CD8-positive, alpha-beta memory T cell (primary cell): ENCODE data around the gene FES. TPM values are rescaled to one million over a fixed set of nuclear protein-coding genes. Genes with fewer than 3 reads are reported as not detected.
A peak's percentile ranks its signal among the peaks of the same experiment; 100 is the strongest.

Source experiments
- CTCF ChIA-PET: fragments of 350-600 bp; sonication (Branson Sonifier 250); formaldehyde crosslinking; loops from one replicate; lab custom pipeline; 2021; ENCODE audit warnings: antibody characterized with exemption; lab: Charles Lee
- POLR2A ChIA-PET: fragments of 350-600 bp; sonication (Branson Sonifier 250); formaldehyde crosslinking; loops from one replicate; lab custom pipeline; 2021; ENCODE audit warnings: antibody characterized with exemption; lab: Charles Lee
- DNase-seq, 5 donors: peaks; one replicate each; pipeline versions ENCODE4 v3.0.0 to v3.0.0-alpha.2; 2020 to 2022; ENCODE audit warnings: mixed read lengths in 1 of 5
- H3K27ac ChIP-seq: one replicate; pipeline ENCODE4 v1.7.0; 2013; ENCODE audit warnings: low read depth, mild to moderate bottlenecking, low read length, moderate library complexity
- H3K27me3 ChIP-seq: 2 replicates; pipeline ENCODE4 v1.7.0; 2013; ENCODE audit warnings: low read length, mild to moderate bottlenecking; ENCODE audit not compliant: insufficient read depth, poor library complexity, severe bottlenecking
- H3K36me3 ChIP-seq: 2 replicates; pipeline ENCODE4 v1.7.0; 2013; ENCODE audit warnings: mild to moderate bottlenecking, low read length, moderate library complexity; ENCODE audit not compliant: insufficient read depth
- H3K4me1 ChIP-seq: 2 replicates; pipeline ENCODE4 v1.7.0; 2013; ENCODE audit warnings: mild to moderate bottlenecking, low read length, moderate library complexity; ENCODE audit not compliant: insufficient read depth
- H3K4me3 ChIP-seq: 2 replicates; pipeline ENCODE4 v1.7.0; 2013; ENCODE audit warnings: mild to moderate bottlenecking, low read length
- H3K9me3 ChIP-seq: 2 replicates; pipeline ENCODE4 v1.7.0; 2013; ENCODE audit warnings: mild to moderate bottlenecking, low read length
- H3K27ac Mint-ChIP-seq, 8 donors: one replicate each; pipeline ENCODE4 v1.8.0; 2020 to 2021; ENCODE audit warnings: mixed read lengths in 8 of 8, mild to moderate bottlenecking in 6 of 8, inconsistent platforms in 3 of 8, moderate library complexity in 3 of 8
- H3K27me3 Mint-ChIP-seq, 2 donors: one replicate each; pipeline ENCODE4 v1.8.0; 2020 to 2021; ENCODE audit warnings: mixed read lengths in 2 of 2, mild to moderate bottlenecking in 1 of 2, moderate library complexity in 1 of 2
- H3K36me3 Mint-ChIP-seq, 3 donors: one replicate each; pipeline ENCODE4 v1.8.0; 2020 to 2021; ENCODE audit warnings: mixed read lengths in 3 of 3, inconsistent platforms in 1 of 3, mild to moderate bottlenecking in 1 of 3
- H3K4me1 Mint-ChIP-seq, 3 donors: one replicate each; pipeline ENCODE4 v1.8.0; 2020 to 2021; ENCODE audit warnings: mixed read lengths in 3 of 3, inconsistent platforms in 1 of 3, mild to moderate bottlenecking in 1 of 3
- H3K4me3 Mint-ChIP-seq, 7 donors: one replicate each; pipeline ENCODE4 v1.8.0; 2020 to 2021; ENCODE audit warnings: mixed read lengths in 7 of 7, mild to moderate bottlenecking in 6 of 7, moderate library complexity in 4 of 7, inconsistent platforms in 2 of 7
- H3K9me3 Mint-ChIP-seq, 5 donors: one replicate each; pipeline ENCODE4 v1.8.0; 2020 to 2022; ENCODE audit warnings: mixed read lengths in 5 of 5, mild to moderate bottlenecking in 3 of 5, moderate library complexity in 2 of 5, inconsistent platforms in 1 of 5
- polyA plus RNA-seq: library from polyadenylated mRNA; unstranded; fragments of 300-500 nt; fragmentation: Illumina TruSeq; gene quantifications from one replicate; pipeline ENCODE4 v1.2.3, GENCODE V29; 2021
- total RNA-seq, 2 experiments: library from RNA; stranded (reverse); gene quantifications; one replicate each; pipeline ENCODE4 v1.2.3, GENCODE V29; 2021

Gene FES
- total and polyA plus RNA-seq, 3 experiments from 2014 or later = 0.28 to 2.6 (median 2.5) TPM

DNA sequence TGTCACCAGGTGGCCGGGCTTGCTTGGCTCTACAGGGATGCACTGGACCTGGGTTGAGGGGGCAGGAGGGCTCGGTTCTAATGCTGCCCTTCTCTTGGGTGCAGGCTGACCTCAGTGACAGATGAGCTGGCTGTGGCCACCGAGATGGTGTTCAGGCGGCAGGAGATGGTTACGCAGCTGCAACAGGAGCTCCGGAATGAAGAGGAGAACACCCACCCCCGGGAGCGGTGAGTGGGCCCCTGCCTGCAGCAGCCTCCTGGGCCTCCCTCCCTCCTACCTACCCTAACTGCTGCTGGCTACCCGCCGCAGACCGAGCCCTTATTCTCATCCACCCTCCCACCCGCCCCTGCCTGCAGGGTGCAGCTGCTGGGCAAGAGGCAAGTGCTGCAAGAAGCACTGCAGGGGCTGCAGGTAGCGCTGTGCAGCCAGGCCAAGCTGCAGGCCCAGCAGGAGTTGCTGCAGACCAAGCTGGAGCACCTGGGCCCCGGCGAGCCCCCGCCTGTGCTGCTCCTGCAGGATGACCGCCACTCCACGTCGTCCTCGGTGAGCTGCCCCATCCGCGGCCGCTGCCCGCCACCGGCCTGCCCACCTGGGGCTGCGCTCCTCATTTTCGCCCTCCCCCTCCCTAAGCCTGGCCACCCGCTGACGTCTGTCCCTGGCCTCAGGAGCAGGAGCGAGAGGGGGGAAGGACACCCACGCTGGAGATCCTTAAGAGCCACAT is 5.6 kb downstream of the FES start:
- no peaks in the 10 kb centered on the region for H3K9me3 Mint-ChIP-seq
- H3K4me1 Mint-ChIP-seq = peaks cover 10 to 24% (median 10%) of the 10 kb centered on the region in 3 donors
- no peak overlapping the region for H3K27ac Mint-ChIP-seq
- POLR2A ChIA-PET = interaction anchor here (1.5 to 1.6 kb wide), 2 partner anchors 12 to 42 kb away, joined by 4 to 5 read pairs; no protein-coding TSS in a partner anchor
- Histone ChIP-seq H3K9me3 (no peaks in the 10 kb centered on the region), H3K27ac (no peak overlapping the region), H3K27me3 (no peaks in the 10 kb centered on the region), H3K4me1 (peaks cover 9% of the 10 kb centered on the region), H3K36me3 (no peaks in the 10 kb centered on the region), H3K4me3 (no peak overlapping the region)
- no peak for DNase-seq
- CTCF ChIA-PET = interaction anchor here (0.7 to 2.4 kb wide), 6 partner anchors 12 to 242 kb away, joined by 3 to 29 read pairs (median 6); partner anchors contain the start of genes BLM, HDDC3, MAN2A2 and UNC45A
- H3K4me3 Mint-ChIP-seq = peak overlapping the region in 4 of 7 donors; percentile 23 to 87 (median 50)
- no peaks in the 10 kb centered on the region for H3K36me3 Mint-ChIP-seq
- H3K27me3 Mint-ChIP-seq = peaks cover 18 to 21% of the 10 kb centered on the region in 2 donors

DNA sequence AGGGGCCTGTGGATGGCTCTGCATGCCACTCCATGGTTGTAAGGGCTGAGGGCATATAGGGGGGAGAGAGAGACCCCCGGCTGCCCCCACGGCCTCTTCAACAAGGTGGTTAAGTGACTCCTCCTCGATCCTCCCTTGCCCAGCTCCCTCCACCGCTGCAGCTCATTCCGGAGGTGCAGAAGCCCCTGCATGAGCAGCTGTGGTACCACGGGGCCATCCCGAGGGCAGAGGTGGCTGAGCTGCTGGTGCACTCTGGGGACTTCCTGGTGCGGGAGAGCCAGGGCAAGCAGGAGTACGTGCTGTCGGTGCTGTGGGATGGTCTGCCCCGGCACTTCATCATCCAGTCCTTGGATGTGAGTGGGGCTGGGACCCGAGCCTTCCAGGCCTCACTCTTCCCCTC is 6.5 kb downstream of the FES start:
- peaks cover 15 to 16% of the 10 kb centered on the region in 2 donors for H3K27me3 Mint-ChIP-seq
- DNase-seq = no peak
- H3K9me3 ChIP-seq = no peaks in the 10 kb centered on the region
- H3K27ac ChIP-seq = no peak overlapping the region
- no peak overlapping the region for H3K4me3 ChIP-seq
- H3K27me3 ChIP-seq = no peaks in the 10 kb centered on the region
- H3K4me1 ChIP-seq = peaks cover 6% of the 10 kb centered on the region
- no peaks in the 10 kb centered on the region for H3K36me3 Mint-ChIP-seq
- H3K4me3 Mint-ChIP-seq = no peak overlapping the region
- H3K9me3 Mint-ChIP-seq = no peaks in the 10 kb centered on the region
- no peak overlapping the region for H3K27ac Mint-ChIP-seq
- H3K36me3 ChIP-seq = no peaks in the 10 kb centered on the region
- ChIA-PET POLR2A (no interaction called here), CTCF (interaction anchor here (0.8 to 2.4 kb wide), 3 partner anchors 42 to 243 kb away, joined by 3 to 29 read pairs (median 9); partner anchors contain the start of genes HDDC3 and UNC45A)
- H3K4me1 Mint-ChIP-seq = peaks cover 8 to 19% (median 10%) of the 10 kb centered on the region in 3 donors

DNA sequence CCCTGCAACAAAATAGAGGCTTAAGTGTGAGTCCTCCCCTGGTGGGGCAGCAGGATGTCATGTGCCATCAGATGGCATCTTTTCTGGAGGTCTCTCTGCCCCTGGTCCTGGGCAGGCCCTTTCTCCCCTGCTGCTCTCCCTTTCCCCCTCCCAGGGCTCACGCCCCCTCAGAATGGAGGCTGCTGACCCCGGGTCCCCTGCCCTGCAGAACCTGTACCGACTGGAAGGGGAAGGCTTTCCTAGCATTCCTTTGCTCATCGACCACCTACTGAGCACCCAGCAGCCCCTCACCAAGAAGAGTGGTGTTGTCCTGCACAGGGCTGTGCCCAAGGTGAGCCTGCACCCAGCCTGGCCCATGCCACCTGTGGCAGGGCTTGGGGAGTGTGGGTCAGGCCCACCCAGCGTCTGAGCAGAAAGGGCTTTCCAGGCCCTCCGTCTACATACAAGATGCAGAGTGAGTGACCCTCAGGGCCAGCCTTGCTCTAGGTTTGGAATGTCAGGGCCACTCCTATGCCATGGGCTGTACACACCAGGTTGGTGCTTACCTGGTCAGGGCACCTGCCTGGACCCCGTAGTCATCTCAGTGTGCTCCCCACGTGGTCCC is 7.1 kb downstream of the FES start:
- no peaks in the 10 kb centered on the region for H3K36me3 ChIP-seq
- H3K4me1 ChIP-seq = peaks cover 5% of the 10 kb centered on the region
- no peak for DNase-seq
- Mint-ChIP-seq H3K36me3 (no peaks in the 10 kb centered on the region), H3K4me1 (peaks cover 6 to 15% (median 6%) of the 10 kb centered on the region in 3 donors), H3K4me3 (no peak overlapping the region), H3K27ac (no peak overlapping the region), H3K27me3 (peaks cover 9 to 12% of the 10 kb centered on the region in 2 donors), H3K9me3 (no peaks in the 10 kb centered on the region)
- no peaks in the 10 kb centered on the region for H3K27me3 ChIP-seq
- no peak overlapping the region for H3K27ac ChIP-seq
- POLR2A ChIA-PET = no interaction called here
- CTCF ChIA-PET = interaction anchor here (0.8 to 2.4 kb wide), 2 partner anchors 42 to 86 kb away, joined by 3 to 29 read pairs; partner anchors contain the start of genes HDDC3 and UNC45A
- no peak overlapping the region for H3K4me3 ChIP-seq
- H3K9me3 ChIP-seq = no peaks in the 10 kb centered on the region

DNA sequence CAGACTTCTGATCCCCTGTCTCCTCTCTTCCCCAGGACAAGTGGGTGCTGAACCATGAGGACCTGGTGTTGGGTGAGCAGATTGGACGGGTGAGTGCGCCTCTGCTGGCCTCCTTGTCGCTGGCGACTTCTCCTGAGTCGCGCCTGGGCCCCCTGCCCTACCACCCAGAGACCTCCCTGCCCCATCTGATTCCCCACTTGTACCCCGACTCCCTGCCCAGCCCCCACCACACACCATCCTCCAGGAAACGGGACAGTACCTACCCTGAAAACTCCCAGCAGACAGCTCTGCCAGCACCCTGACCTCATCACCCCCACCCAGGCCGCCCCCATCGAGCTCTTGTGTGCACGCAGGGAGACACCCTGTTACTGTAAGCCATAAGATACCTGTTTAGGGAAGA is 7.7 kb downstream of the FES start:
- CTCF ChIA-PET = interaction anchor here (1.7 kb wide), 1 partner anchor 11 kb away, joined by 4 read pairs; the partner anchor contains the start of gene MAN2A2
- peaks cover 9 to 12% of the 10 kb centered on the region in 2 donors for H3K27me3 Mint-ChIP-seq
- no peak overlapping the region for H3K4me3 ChIP-seq
- H3K4me3 Mint-ChIP-seq = no peak overlapping the region
- no peak overlapping the region for H3K27ac ChIP-seq
- H3K36me3 ChIP-seq = no peaks in the 10 kb centered on the region
- H3K4me1 ChIP-seq = peaks cover 5% of the 10 kb centered on the region
- H3K27ac Mint-ChIP-seq = no peak overlapping the region
- H3K9me3 ChIP-seq = no peaks in the 10 kb centered on the region
- POLR2A ChIA-PET = no interaction called here
- no peaks in the 10 kb centered on the region for H3K36me3 Mint-ChIP-seq
- no peaks in the 10 kb centered on the region for H3K27me3 ChIP-seq
- peaks cover 5 to 15% (median 6%) of the 10 kb centered on the region in 3 donors for H3K4me1 Mint-ChIP-seq
- H3K9me3 Mint-ChIP-seq = no peaks in the 10 kb centered on the region
- DNase-seq = no peak

DNA sequence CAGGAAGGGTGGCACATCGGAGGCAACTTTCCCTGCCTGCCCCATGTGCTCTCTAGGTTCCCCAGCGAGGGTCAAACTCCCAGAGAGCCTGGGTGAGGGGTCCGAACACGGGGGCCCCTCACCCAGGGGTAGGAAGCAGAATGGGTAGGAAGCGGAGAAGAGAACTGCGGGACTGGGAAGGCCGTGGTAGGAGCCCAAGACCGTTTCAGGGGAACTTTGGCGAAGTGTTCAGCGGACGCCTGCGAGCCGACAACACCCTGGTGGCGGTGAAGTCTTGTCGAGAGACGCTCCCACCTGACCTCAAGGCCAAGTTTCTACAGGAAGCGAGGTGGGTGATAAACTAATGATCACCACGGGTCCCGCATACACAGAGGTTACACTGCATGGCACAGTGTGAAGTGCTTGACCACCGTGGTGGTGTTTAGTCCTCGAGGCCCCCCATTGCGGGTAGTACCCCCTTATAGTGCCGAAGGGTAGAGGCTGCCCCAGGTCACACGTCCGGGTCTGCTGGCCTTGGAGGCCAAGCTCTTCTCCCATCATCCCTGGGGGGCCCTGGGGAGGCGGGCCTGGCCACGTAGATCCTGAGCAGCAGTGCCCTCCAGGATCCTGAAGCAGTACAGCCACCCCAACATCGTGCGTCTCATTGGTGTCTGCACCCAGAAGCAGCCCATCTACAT is 8.3 kb downstream of the FES start:
- no peak overlapping the region for H3K27ac ChIP-seq
- peaks cover 5 to 15% (median 6%) of the 10 kb centered on the region in 3 donors for H3K4me1 Mint-ChIP-seq
- no peaks in the 10 kb centered on the region for H3K9me3 ChIP-seq
- H3K4me3 ChIP-seq = no peak overlapping the region
- POLR2A ChIA-PET = no interaction called here
- no peaks in the 10 kb centered on the region for H3K27me3 ChIP-seq
- H3K9me3 Mint-ChIP-seq = no peaks in the 10 kb centered on the region
- H3K27ac Mint-ChIP-seq = no peak overlapping the region
- H3K27me3 Mint-ChIP-seq = peaks cover 6 to 12% of the 10 kb centered on the region in 2 donors
- peaks cover 5% of the 10 kb centered on the region for H3K4me1 ChIP-seq
- H3K36me3 Mint-ChIP-seq = no peaks in the 10 kb centered on the region
- H3K4me3 Mint-ChIP-seq = no peak overlapping the region
- CTCF ChIA-PET = interaction anchor here (0.9 to 1.7 kb wide), 2 partner anchors 10 to 40 kb away, joined by 3 to 4 read pairs; partner anchors contain the start of genes HDDC3 and MAN2A2
- no peaks in the 10 kb centered on the region for H3K36me3 ChIP-seq
- DNase-seq = no peak

DNA sequence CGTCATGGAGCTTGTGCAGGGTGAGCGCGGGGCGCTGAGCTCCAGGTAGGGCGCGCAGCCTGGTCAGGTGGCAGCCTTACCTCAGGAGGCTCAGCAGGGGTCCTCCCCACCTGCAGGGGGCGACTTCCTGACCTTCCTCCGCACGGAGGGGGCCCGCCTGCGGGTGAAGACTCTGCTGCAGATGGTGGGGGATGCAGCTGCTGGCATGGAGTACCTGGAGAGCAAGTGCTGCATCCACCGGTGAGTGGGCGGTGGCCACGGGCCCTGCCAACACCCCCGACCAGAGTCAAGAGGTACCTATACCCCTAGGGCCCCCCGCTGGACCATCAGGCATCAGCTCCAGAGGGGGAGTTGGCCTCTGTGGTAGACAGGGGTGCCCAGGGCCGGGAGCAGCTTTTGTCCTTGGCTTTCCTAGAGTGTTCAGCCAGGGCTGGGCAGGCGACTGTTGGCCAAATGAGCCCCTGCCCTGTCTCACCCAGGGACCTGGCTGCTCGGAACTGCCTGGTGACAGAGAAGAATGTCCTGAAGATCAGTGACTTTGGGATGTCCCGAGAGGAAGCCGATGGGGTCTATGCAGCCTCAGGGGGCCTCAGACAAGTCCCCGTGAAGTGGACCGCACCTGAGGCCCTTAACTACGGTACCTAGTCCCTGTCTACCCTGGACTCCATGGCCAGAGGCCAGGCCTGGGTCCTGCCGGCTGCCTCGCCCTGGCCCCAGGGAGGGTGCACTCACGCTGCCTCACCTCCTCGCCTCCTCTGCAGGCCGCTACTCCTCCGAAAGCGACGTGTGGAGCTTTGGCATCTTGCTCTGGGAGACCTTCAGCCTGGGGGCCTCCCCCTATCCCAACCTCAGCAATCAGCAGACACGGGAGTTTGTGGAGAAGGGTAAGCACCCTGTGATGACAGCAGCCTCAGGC is 9.1 kb downstream of the FES start:
- Mint-ChIP-seq H3K27ac (no peak overlapping the region), H3K4me1 (peaks cover 5 to 13% (median 6%) of the 10 kb centered on the region in 3 donors), H3K27me3 (peaks cover 1 to 10% of the 10 kb centered on the region in 2 donors), H3K36me3 (no peaks in the 10 kb centered on the region), H3K9me3 (no peaks in the 10 kb centered on the region), H3K4me3 (no peak overlapping the region)
- Histone ChIP-seq H3K4me1 (peaks cover 5% of the 10 kb centered on the region), H3K9me3 (no peaks in the 10 kb centered on the region), H3K36me3 (no peaks in the 10 kb centered on the region), H3K4me3 (no peak overlapping the region), H3K27me3 (no peaks in the 10 kb centered on the region), H3K27ac (no peak overlapping the region)
- DNase-seq = no peak
- ChIA-PET POLR2A (no interaction called here), CTCF (interaction anchor here (0.9 to 2.5 kb wide), 3 partner anchors 8 to 39 kb away, joined by 3 to 9 read pairs (median 4); partner anchors contain the start of genes HDDC3 and MAN2A2)

DNA sequence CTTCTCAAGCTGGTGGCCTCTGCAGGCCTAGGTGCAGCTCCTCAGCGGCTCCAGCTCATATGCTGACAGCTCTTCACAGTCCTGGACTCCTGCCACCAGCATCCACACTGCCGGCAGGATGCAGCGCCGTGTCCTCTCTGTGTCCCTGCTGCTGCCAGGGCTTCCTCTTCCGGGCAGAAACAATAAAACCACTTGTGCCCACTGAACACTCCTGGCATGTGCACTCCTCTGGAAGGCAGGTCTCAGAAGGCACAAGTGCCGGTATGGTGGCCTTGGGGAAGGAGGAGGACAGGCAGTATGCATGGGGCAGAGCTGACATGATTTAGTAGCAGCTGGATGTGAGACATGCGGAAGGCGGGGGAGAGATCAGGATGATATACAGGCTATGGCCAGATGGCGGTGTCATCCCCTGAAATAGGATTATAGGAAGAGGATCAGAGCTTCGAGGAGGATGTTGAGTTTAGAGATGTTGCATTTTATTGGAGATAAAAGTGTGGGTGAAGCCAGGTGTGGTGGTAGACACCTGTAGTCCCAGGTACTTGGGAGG is 11.3 kb downstream of the FES start:
- H3K4me3 Mint-ChIP-seq = no peak overlapping the region
- no peak for DNase-seq
- H3K27ac ChIP-seq = no peak overlapping the region
- H3K27ac Mint-ChIP-seq = peak overlapping the region in 1 of 8 donors; percentile 46
- H3K4me1 ChIP-seq = no peaks in the 10 kb centered on the region
- H3K9me3 Mint-ChIP-seq = no peaks in the 10 kb centered on the region
- no peaks in the 10 kb centered on the region for H3K36me3 ChIP-seq
- no peaks in the 10 kb centered on the region for H3K36me3 Mint-ChIP-seq
- H3K27me3 Mint-ChIP-seq = peaks cover 0 to 2% of the 10 kb centered on the region in 2 donors
- H3K4me1 Mint-ChIP-seq = no peaks in the 10 kb centered on the region
- H3K9me3 ChIP-seq = no peaks in the 10 kb centered on the region
- ChIA-PET CTCF (interaction anchor here (0.9 to 2.5 kb wide), 4 partner anchors 10 to 154 kb away, joined by 3 to 9 read pairs (median 6); no protein-coding TSS in a partner anchor), POLR2A (no interaction called here)
- no peak overlapping the region for H3K4me3 ChIP-seq
- H3K27me3 ChIP-seq = no peaks in the 10 kb centered on the region
